HG02588 (cell line): Measurements from ENCODE around the gene ANO3.
"Not testable (repeated sequence)": the region's sequence is repeated elsewhere in the genome, so short reads cannot be mapped to it uniquely, and the experiment has no call there.

Experiments
- ATAC-seq: cut with Tn5 transposase; IDR thresholded peaks from one replicate; pipeline ENCODE4 v1.9.1; 2021; ENCODE audit warnings: mild to moderate bottlenecking, moderate library complexity; ENCODE audit not compliant: unreplicated experiment

ANO3 gene

GRCh38 chr11:26618441-26618840 is 286.5 kb downstream of the ANO3 start:
- ATAC-seq, result no peak

- ATAC-seq, result no peak
Observed at GRCh38 chr11:26620282-26621045, 288.5 kb downstream of the ANO3 start.

DNA sequence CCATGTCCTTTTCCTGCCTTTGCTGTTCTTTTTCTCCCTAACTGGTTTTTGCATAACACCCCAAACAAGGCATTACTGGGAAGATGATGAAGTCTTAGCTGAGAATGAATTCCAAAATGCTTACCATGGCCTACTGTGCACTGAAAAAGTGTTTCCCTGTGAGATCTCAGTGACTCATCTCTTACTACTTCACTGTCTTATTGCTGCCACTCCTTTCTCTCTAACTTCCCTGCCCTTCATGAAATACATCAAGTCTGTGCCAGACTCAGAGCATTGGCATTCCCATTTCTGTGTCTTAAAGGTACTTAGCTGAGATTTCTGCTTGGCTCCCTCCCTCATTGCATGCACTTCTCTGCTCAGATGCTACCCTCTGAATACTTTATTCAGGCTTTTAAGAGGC is 289.2 kb downstream of the ANO3 start:
- ATAC-seq, result no peak

GRCh38 chr11:26622181-26622580 is 290.3 kb downstream of the ANO3 start:
- no peak for ATAC-seq

GRCh38 chr11:26623076-26623659 is 291.2 kb downstream of the ANO3 start:
- peak; percentile 59 for ATAC-seq

GRCh38 chr11:26626346-26626745 is 294.4 kb downstream of the ANO3 start:
- ATAC-seq, result no peak

- ATAC-seq, result peak; percentile 94
Observed at GRCh38 chr11:26632691-26633159, 300.8 kb downstream of the ANO3 start.

GRCh38 chr11:26643314-26643713 is 311.4 kb downstream of the ANO3 start:
- not testable (repeated sequence) for ATAC-seq

GRCh38 chr11:26649884-26650283 is 318.0 kb downstream of the ANO3 start:
- ATAC-seq, result peak; percentile 96

DNA sequence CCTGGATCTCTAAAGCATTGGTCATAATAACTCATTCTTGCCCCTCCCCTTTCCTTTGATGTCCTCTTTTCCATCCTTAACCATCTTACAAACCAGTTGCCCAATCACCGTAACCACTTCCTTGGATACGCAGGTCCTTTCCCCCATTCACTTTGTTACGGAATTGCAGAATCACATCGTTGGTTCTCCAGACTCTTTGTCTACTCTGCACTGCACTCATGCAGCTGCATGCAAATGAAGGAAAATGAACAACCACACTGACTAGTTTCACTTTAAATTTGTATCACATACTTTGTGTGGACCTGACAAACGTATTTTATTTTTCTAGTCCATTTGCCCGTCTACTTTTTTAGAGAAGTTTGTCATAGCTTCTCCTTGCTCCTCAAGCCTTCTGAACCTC is 320.0 kb downstream of the ANO3 start:
- ATAC-seq, result peak; percentile 56

GRCh38 chr11:26655287-26655686 is 323.4 kb downstream of the ANO3 start:
- ATAC-seq, result no peak

DNA sequence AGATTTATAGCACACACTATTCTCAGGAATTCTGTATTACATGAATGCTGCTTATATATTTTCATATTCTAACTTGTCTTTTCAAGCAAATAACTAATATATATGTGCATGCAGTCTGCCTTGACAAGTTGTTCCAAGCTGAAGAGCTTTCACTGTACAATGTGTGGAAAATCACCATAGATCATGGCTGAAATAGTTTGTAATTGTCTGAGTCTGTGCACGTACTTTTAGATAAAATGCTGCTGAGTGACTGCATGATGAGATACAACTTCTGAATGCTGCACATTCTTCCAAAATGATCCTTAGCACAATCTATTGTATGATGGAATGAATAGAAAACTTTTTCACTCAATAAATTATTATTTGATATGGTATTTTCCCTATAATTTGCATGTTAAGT is 331.0 kb downstream of the ANO3 start:
- no peak for ATAC-seq

- ATAC-seq, result no peak
Observed at GRCh38 chr11:26665036-26665435, 333.1 kb downstream of the ANO3 start.

DNA sequence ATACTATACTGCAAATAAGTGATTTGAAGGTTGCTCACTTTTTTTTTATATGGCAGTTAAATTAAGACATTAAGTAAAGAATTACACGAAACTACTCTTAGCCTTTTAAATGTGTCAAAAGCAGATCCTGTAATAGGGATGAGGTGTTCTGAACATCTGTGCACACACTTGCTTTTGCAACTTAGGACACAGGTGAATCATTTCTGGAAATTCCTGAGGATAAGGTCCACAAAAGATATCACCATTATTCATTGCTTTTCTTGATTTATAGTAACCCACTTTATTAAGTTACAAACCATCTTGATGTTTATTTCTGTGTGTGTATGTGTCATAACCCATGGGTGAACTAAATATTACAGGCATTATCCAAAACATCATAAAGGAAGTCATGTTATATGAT is 334.0 kb downstream of the ANO3 start:
- ATAC-seq, result no peak

DNA sequence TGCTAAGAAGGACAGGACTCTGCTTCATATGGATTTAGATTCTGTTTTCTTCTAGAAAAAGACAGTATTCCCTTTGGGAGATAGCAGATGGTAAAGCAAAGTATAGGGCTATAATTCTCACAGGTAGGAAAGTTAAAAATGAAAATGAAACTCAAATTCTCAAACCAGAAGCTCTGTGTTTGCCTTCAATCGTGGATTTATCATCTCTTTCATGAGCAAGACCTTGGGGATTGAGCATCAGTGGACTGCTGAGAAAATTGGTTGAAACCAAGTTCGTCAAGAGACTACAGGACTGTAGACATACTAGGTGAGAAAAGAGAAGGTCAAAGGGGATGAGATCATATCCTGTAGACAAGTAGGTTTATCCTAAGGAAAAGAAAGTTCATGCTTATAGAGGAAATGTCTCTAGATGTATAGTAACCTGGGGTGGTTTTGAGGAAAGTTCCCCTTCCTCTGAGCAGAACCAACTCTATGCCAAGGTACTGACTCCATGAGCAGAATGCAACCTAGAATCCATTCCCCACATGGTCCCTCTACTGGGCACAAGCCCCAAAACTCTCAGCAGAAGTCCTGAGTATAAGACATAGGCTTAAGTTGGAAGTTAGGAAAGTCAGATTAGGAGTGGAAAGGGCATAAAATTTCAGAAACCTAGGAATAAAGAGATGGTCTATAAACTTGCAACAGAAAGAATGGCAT is 343.5 kb downstream of the ANO3 start:
- no peak for ATAC-seq

DNA sequence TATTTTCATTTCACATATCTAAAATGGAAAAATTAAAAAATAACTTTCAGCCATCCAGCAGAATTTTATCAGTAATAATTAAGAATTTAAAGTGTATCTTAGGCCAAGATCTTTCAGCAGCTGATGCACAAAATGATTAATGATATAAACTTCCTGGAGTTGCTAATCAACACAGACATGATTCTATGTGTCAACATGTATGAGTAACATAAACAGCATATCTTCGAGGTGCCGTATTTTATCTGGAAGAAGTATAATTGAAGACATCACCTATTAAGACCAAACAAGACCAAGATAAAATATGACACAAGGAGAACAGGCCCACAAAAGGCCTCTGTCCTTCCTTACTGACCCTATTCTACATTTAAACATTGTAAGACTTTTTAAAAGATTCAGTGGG is 344.7 kb downstream of the ANO3 start:
- no peak for ATAC-seq

- ATAC-seq, result no peak
Observed at GRCh38 chr11:26677566-26677965, 345.6 kb downstream of the ANO3 start.

GRCh38 chr11:26687351-26687750 is 355.4 kb downstream of the ANO3 start:
- no peak for ATAC-seq

DNA sequence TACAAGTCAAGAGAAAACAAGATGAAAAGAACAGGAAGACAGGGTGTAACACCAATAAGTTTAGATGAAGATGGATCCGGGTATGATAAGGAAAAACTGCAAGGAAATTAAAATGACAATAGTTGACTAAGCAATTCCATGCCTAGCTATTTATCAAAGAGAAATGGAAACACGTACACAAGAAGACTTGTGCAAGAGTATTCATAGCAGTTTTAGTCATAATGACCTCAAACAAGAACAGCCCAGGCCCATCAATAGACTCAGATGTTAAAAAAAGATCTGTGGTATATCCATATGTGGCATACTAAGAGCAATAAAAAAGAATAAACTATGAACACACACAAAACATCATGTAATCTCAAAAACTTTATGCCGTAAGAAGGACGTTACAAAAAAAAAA is 356.8 kb downstream of the ANO3 start:
- no peak for ATAC-seq

GRCh38 chr11:26696330-26696729 is 364.4 kb downstream of the ANO3 start:
- no peak for ATAC-seq

- ATAC-seq, result no peak
Observed at GRCh38 chr11:26698224-26698623, 366.3 kb downstream of the ANO3 start.
